SJSA1 (cell line): ENCODE data around the gene KBTBD7. TPM values are rescaled to one million over a fixed set of nuclear protein-coding genes. Genes with fewer than 3 reads are reported as not detected.

Experiments used
- DNase-seq, 2 experiments: peaks; one replicate each; pipeline ENCODE4 v3.0.0-alpha.2; 2015 to 2020; ENCODE audit warnings: low spot score in 2 of 2, low read depth in 1 of 2
- H3K27ac ChIP-seq: fragments of 250-450 bp; sonication (Bioruptor Pico); 2 replicates; pipeline ENCODE4 v1.5.1; 2020; ENCODE audit warnings: mild to moderate bottlenecking, moderate library complexity
- H3K27me3 ChIP-seq: fragments of 250-450 bp; sonication (Bioruptor Pico); replicated peaks from 2 replicates; pipeline ENCODE4 v1.5.1; 2020; ENCODE audit warnings: mild to moderate bottlenecking, moderate library complexity
- H3K36me3 ChIP-seq: fragments of 250-450 bp; sonication (Bioruptor Pico); 2 replicates; pipeline ENCODE4 v1.5.1; 2020; ENCODE audit warnings: mild to moderate bottlenecking
- H3K4me1 ChIP-seq: fragments of 250-450 bp; sonication (Bioruptor Pico); replicated peaks from 2 replicates; pipeline ENCODE4 v1.6.1; 2021; ENCODE audit warnings: mild to moderate bottlenecking
- H3K4me3 ChIP-seq: fragments of 250-450 bp; sonication (Bioruptor Pico); 2 replicates; pipeline ENCODE4 v1.5.1; 2020; ENCODE audit warnings: mild to moderate bottlenecking
- H3K9me3 ChIP-seq: fragments of 250-450 bp; sonication (Bioruptor Pico); replicated peaks from 2 replicates; pipeline ENCODE4 v1.5.1; 2020; ENCODE audit warnings: mild to moderate bottlenecking
- total RNA-seq: library from RNA; depleted of rRNA; stranded (reverse); fragments of >200 nt; shearing (Covaris generic); gene quantifications from 2 replicates; pipeline ENCODE4 v1.2.3, GENCODE V29; 2014; rRNA removed

Gene KBTBD7
- 2.6 and 6.9 TPM in 2 replicates for total RNA-seq

- Histone ChIP-seq H3K4me3 (peak within 1 kb of the TSS; percentile 40), H3K27me3 (no peaks in the 10 kb centered on the region), H3K27ac (peak within 1 kb of the TSS; percentile 79), H3K9me3 (no peaks in the 10 kb centered on the region), H3K4me1 (peaks cover 15% of the 10 kb centered on the region), H3K36me3 (peaks cover 17% of the 10 kb centered on the region)
- peak; percentile 95 to 97 for DNase-seq
Measured at GRCh38 chr13:41193919-41194824, at the start of gene KBTBD7. KBTBD7 (minus strand) TSS chr13:41194569; CDS start chr13:41194257, 312 bp downstream.

GRCh38 chr13:41241626-41242025 is 47.3 kb upstream of the KBTBD7 start:
- Histone ChIP-seq H3K27ac (no peak overlapping the region), H3K36me3 (no peaks in the 10 kb centered on the region)

GRCh38 chr13:41236369-41236768 is 42.0 kb upstream of the KBTBD7 start:
- DNase-seq = no peak
- no peaks in the 10 kb centered on the region for H3K27me3 ChIP-seq
- H3K27ac ChIP-seq = no peak overlapping the region
- H3K4me1 ChIP-seq = no peaks in the 10 kb centered on the region
- H3K4me3 ChIP-seq = no peak overlapping the region
- H3K9me3 ChIP-seq = no peaks in the 10 kb centered on the region
- peaks cover 1% of the 10 kb centered on the region; the same call in 1 of the 2 replicates for H3K36me3 ChIP-seq

More at GRCh38 chr13:41241626-41242025, 47.3 kb upstream of the KBTBD7 start:
- no peaks in the 10 kb centered on the region for H3K4me1 ChIP-seq
- H3K4me3 ChIP-seq = no peak overlapping the region
- DNase-seq = no peak
- H3K9me3 ChIP-seq = no peaks in the 10 kb centered on the region
- no peaks in the 10 kb centered on the region for H3K27me3 ChIP-seq

GRCh38 chr13:41232578-41233480 is 38.5 kb upstream of the KBTBD7 start:
- Histone ChIP-seq H3K9me3 (no peaks in the 10 kb centered on the region), H3K27ac (no peak overlapping the region), H3K27me3 (no peaks in the 10 kb centered on the region), H3K4me3 (no peak overlapping the region), H3K4me1 (no peaks in the 10 kb centered on the region), H3K36me3 (peaks cover 4% of the 10 kb centered on the region; the same call in 1 of the 2 replicates)
- no peak for DNase-seq

GRCh38 chr13:41231786-41232185 is 37.4 kb upstream of the KBTBD7 start:
- Histone ChIP-seq H3K36me3 (peaks cover 4% of the 10 kb centered on the region; the same call in 1 of the 2 replicates), H3K27ac (no peak overlapping the region), H3K27me3 (no peaks in the 10 kb centered on the region), H3K4me1 (no peaks in the 10 kb centered on the region), H3K4me3 (no peak overlapping the region), H3K9me3 (no peaks in the 10 kb centered on the region)
- DNase-seq = no peak

GRCh38 chr13:41231025-41231677 is 36.8 kb upstream of the KBTBD7 start:
- Histone ChIP-seq H3K9me3 (no peaks in the 10 kb centered on the region), H3K4me3 (no peak overlapping the region), H3K27me3 (no peaks in the 10 kb centered on the region), H3K27ac (no peak overlapping the region), H3K4me1 (no peaks in the 10 kb centered on the region), H3K36me3 (peaks cover 4% of the 10 kb centered on the region; the same call in 1 of the 2 replicates)
- DNase-seq = no peak

GRCh38 chr13:41229356-41229755 is 35.0 kb upstream of the KBTBD7 start:
- Histone ChIP-seq H3K4me1 (peaks cover 2% of the 10 kb centered on the region), H3K9me3 (no peaks in the 10 kb centered on the region), H3K4me3 (no peak overlapping the region), H3K36me3 (peaks cover 4% of the 10 kb centered on the region; the same call in 1 of the 2 replicates), H3K27me3 (no peaks in the 10 kb centered on the region), H3K27ac (no peak overlapping the region)
- no peak for DNase-seq

GRCh38 chr13:41224113-41225110 is 30.0 kb upstream of the KBTBD7 start:
- no peaks in the 10 kb centered on the region for H3K27me3 ChIP-seq
- DNase-seq = peak in 1 of 2 experiments; percentile 28
- peaks cover 4% of the 10 kb centered on the region; the same call in 1 of the 2 replicates for H3K36me3 ChIP-seq
- peak overlapping the region; percentile 52 for H3K27ac ChIP-seq
- H3K9me3 ChIP-seq = no peaks in the 10 kb centered on the region
- H3K4me1 ChIP-seq = peaks cover 11% of the 10 kb centered on the region
- H3K4me3 ChIP-seq = no peak overlapping the region

- Histone ChIP-seq H3K4me1 (peaks cover 11% of the 10 kb centered on the region), H3K36me3 (peaks cover 4% of the 10 kb centered on the region; the same call in 1 of the 2 replicates), H3K27ac (no peak overlapping the region), H3K9me3 (no peaks in the 10 kb centered on the region), H3K27me3 (no peaks in the 10 kb centered on the region), H3K4me3 (no peak overlapping the region)
- peak; percentile 29 to 46 for DNase-seq
Measured at GRCh38 chr13:41222259-41222852, 28.0 kb upstream of the KBTBD7 start.

- Histone ChIP-seq H3K4me1 (peaks cover 15% of the 10 kb centered on the region), H3K9me3 (no peaks in the 10 kb centered on the region), H3K4me3 (no peak overlapping the region), H3K27me3 (no peaks in the 10 kb centered on the region), H3K27ac (no peak overlapping the region), H3K36me3 (peaks cover 4% of the 10 kb centered on the region; the same call in 1 of the 2 replicates)
- DNase-seq = no peak
Measured at GRCh38 chr13:41220401-41220800, 26.0 kb upstream of the KBTBD7 start.

GRCh38 chr13:41216160-41216559 is 21.8 kb upstream of the KBTBD7 start:
- Histone ChIP-seq H3K4me1 (peaks cover 5% of the 10 kb centered on the region), H3K36me3 (no peaks in the 10 kb centered on the region), H3K9me3 (no peaks in the 10 kb centered on the region), H3K27me3 (no peaks in the 10 kb centered on the region), H3K27ac (no peak overlapping the region), H3K4me3 (no peak overlapping the region)
- peak in 1 of 2 experiments; percentile 33 for DNase-seq

- DNase-seq = no peak
- Histone ChIP-seq H3K4me3 (no peak overlapping the region), H3K36me3 (no peaks in the 10 kb centered on the region), H3K27ac (no peak overlapping the region), H3K4me1 (peaks cover 5% of the 10 kb centered on the region), H3K27me3 (no peaks in the 10 kb centered on the region), H3K9me3 (no peaks in the 10 kb centered on the region)
Measured at GRCh38 chr13:41213919-41214318, 19.6 kb upstream of the KBTBD7 start.
